ENCODE measurements around the gene DOP1B. TPM values are rescaled to one million over a fixed set of nuclear protein-coding genes. Genes with fewer than 3 reads are reported as not detected.
A peak's percentile ranks its signal among the peaks of the same experiment; 100 is the strongest.
"Not testable (repeated sequence)": the region's sequence is repeated elsewhere in the genome, so short reads cannot be mapped to it uniquely, and the experiment has no call there.

Gene DOP1B
- total RNA-seq, 1 donor from 2014 or later = 23.1 TPM

- Mint-ChIP-seq H3K4me3 (ENCODE audit: unreplicated experiment) (no peak overlapping the region), H3K36me3 (ENCODE audit: low read depth) (peaks cover 8% of the 10 kb centered on the region), H3K4me1 (ENCODE audit: low read depth) (peaks cover 10% of the 10 kb centered on the region), H3K27ac (ENCODE audit: unreplicated experiment) (no peak overlapping the region), H3K27me3 (ENCODE audit: low read depth) (no peaks in the 10 kb centered on the region), H3K9me3 (ENCODE audit: low read depth) (no peaks in the 10 kb centered on the region)
- no peak for DNase-seq (ENCODE audit: low spot score)
- no peak for TF ChIP-seq CTCF (IDR thresholded peaks at IDR 0.05)
These were observed 39.0 kb downstream of the DOP1B start for GRCh38 chr21:36195613-36196012.

- DNase-seq (ENCODE audit: low spot score) = no peak
- no peak overlapping the region for H3K4me3 Mint-ChIP-seq (ENCODE audit: unreplicated experiment)
- H3K27ac Mint-ChIP-seq (ENCODE audit: unreplicated experiment) = no peak overlapping the region
- no peaks in the 10 kb centered on the region for H3K27me3 Mint-ChIP-seq (ENCODE audit: low read depth)
- peaks cover 16% of the 10 kb centered on the region for H3K4me1 Mint-ChIP-seq (ENCODE audit: low read depth)
- H3K9me3 Mint-ChIP-seq (ENCODE audit: low read depth) = no peaks in the 10 kb centered on the region
- peaks cover 8% of the 10 kb centered on the region for H3K36me3 Mint-ChIP-seq (ENCODE audit: low read depth)
- TF ChIP-seq CTCF (IDR thresholded peaks at IDR 0.05) = no peak
These were observed 42.4 kb downstream of the DOP1B start for GRCh38 chr21:36199021-36199420.

GRCh38 chr21:36199575-36199974 lies 43.0 kb downstream of the DOP1B start:
- H3K9me3 Mint-ChIP-seq (ENCODE audit: low read depth) = not testable (repeated sequence)

GRCh38 chr21:36200081-36200561 lies 43.5 kb downstream of the DOP1B start:
- H3K36me3 Mint-ChIP-seq (ENCODE audit: low read depth) = peaks cover 8% of the 10 kb centered on the region
- peak; percentile 58 for DNase-seq (ENCODE audit: low spot score)
- no peak overlapping the region for H3K4me3 Mint-ChIP-seq (ENCODE audit: unreplicated experiment)
- no peak for TF ChIP-seq CTCF (IDR thresholded peaks at IDR 0.05)
- no peaks in the 10 kb centered on the region for H3K9me3 Mint-ChIP-seq (ENCODE audit: low read depth)
- no peak overlapping the region for H3K27ac Mint-ChIP-seq (ENCODE audit: unreplicated experiment)
- peaks cover 19% of the 10 kb centered on the region for H3K4me1 Mint-ChIP-seq (ENCODE audit: low read depth)
- H3K27me3 Mint-ChIP-seq (ENCODE audit: low read depth) = no peaks in the 10 kb centered on the region

More at GRCh38 chr21:36199575-36199974, 43.0 kb downstream of the DOP1B start:
- not testable (repeated sequence) for H3K4me3 Mint-ChIP-seq (ENCODE audit: unreplicated experiment); H3K36me3 Mint-ChIP-seq (ENCODE audit: low read depth); H3K27ac Mint-ChIP-seq (ENCODE audit: unreplicated experiment); H3K27me3 Mint-ChIP-seq (ENCODE audit: low read depth); DNase-seq (ENCODE audit: low spot score)
- H3K4me1 Mint-ChIP-seq (ENCODE audit: low read depth) = peaks cover 19% of the 10 kb centered on the region

GRCh38 chr21:36202726-36203602 lies 46.3 kb downstream of the DOP1B start:
- peak overlapping the region; percentile 89 for H3K27ac Mint-ChIP-seq (ENCODE audit: unreplicated experiment)

More at GRCh38 chr21:36202726-36203602, 46.3 kb downstream of the DOP1B start:
- no peaks in the 10 kb centered on the region for H3K9me3 Mint-ChIP-seq (ENCODE audit: low read depth)
- H3K4me1 Mint-ChIP-seq (ENCODE audit: low read depth) = peaks cover 30% of the 10 kb centered on the region
- no peak for TF ChIP-seq CTCF (IDR thresholded peaks at IDR 0.05)
- peak; percentile 33 for DNase-seq (ENCODE audit: low spot score)
- peaks cover 8% of the 10 kb centered on the region for H3K36me3 Mint-ChIP-seq (ENCODE audit: low read depth)
- no peak overlapping the region for H3K4me3 Mint-ChIP-seq (ENCODE audit: unreplicated experiment)
- H3K27me3 Mint-ChIP-seq (ENCODE audit: low read depth) = no peaks in the 10 kb centered on the region

All from chondrocyte (in vitro differentiated cells).